Skeletal muscle satellite cell (primary cell): ENCODE measurements around the gene CAMK1D.

ENCODE experiments used
- H3K27me3 ChIP-seq: 2 replicates; pipeline ENCODE4 v1.7.0; 2013; ENCODE audit warnings: low read length; ENCODE audit not compliant: control insufficient read depth, insufficient read depth
- H3K36me3 ChIP-seq: 2 replicates; pipeline ENCODE4 v1.7.0; 2013; ENCODE audit warnings: mild to moderate bottlenecking, control low read depth, low read length; ENCODE audit not compliant: insufficient read depth
- H3K4me1 ChIP-seq: 2 replicates; pipeline ENCODE4 v1.7.0; 2013; ENCODE audit warnings: low read length; ENCODE audit not compliant: control insufficient read depth, insufficient read depth
- H3K4me2 ChIP-seq: 2 replicates; pipeline ENCODE4 v1.7.0; 2013; ENCODE audit warnings: mild to moderate bottlenecking, low read length
- H3K4me3 ChIP-seq: 2 replicates; pipeline ENCODE4 v1.7.0; 2013; ENCODE audit warnings: low read length
- H3K9ac ChIP-seq: 2 replicates; pipeline ENCODE4 v1.7.0; 2013; ENCODE audit warnings: mild to moderate bottlenecking, low read depth, low read length, moderate library complexity
- H3K9me3 ChIP-seq: replicated peaks from 2 replicates; pipeline ENCODE4 v1.7.0; 2013; ENCODE audit warnings: mild to moderate bottlenecking, control low read depth, low read length

CAMK1D gene

DNA sequence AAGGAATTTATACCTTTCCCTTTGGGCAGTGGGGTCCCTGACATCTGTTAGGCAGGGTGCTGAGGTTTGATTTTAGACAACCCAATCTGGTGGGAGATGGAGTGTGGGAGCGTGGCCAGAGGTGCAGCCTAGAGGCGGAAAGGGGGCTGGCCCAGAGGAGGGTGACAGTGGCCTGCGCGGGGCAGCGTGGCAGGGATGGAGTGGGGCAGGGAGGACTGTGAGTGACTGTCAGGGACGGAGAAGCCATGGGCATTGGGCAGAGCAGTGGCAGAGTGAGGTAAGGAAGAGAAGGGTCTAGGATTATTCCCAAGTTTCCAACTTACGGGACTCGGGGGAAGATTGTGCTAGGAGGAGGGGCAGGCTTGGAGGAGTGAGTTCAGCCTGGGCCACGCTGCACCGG is 470.3 kb downstream of the CAMK1D start:
- H3K4me2 ChIP-seq: no peak overlapping the region
- H3K4me3 ChIP-seq: no peak overlapping the region
- no peaks in the 10 kb centered on the region for H3K36me3 ChIP-seq
- no peaks in the 10 kb centered on the region for H3K27me3 ChIP-seq
- H3K4me1 ChIP-seq: no peaks in the 10 kb centered on the region
- H3K9me3 ChIP-seq: no peaks in the 10 kb centered on the region
- H3K9ac ChIP-seq: no peak overlapping the region

DNA sequence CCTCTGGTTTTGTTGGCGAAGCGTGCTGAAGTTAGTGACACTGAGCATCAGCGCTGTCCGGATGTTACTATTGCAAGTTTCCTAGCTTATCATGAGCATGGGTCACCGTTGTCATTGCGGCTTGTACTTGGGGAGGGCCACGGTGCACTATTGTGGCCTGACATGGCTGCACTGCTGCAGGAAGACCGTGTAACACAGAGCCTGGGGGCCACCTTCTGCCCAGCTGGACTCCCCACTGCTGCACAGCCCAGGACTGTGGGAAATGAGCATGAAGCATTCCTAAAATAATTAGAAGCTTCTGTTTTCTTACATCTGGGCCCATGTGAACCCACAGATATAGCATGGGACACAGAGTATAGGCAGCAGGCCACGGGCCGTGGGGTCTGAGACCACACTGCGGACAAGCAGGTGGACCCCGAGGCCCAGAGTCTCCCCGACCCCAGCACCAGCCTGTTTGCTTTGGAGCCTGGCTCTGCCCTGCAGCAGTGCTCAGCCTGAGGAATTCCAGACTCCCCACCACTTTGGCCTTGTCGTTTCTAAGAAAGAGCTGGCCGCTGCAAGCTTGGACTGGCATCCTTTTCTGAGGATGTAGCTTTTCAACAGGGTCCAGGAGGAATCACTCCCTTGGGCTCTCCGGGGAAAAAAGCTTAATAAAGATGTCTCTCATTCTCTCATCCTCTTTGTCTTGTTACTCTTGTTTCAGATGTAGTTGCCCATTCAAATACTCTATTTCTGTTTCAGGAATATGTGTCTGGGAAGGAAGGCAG is 473.0 kb downstream of the CAMK1D start:
- no peaks in the 10 kb centered on the region for H3K36me3 ChIP-seq
- no peak overlapping the region for H3K4me2 ChIP-seq
- no peaks in the 10 kb centered on the region for H3K9me3 ChIP-seq
- no peaks in the 10 kb centered on the region for H3K27me3 ChIP-seq
- no peak overlapping the region for H3K9ac ChIP-seq
- H3K4me1 ChIP-seq: no peaks in the 10 kb centered on the region
- no peak overlapping the region for H3K4me3 ChIP-seq

DNA sequence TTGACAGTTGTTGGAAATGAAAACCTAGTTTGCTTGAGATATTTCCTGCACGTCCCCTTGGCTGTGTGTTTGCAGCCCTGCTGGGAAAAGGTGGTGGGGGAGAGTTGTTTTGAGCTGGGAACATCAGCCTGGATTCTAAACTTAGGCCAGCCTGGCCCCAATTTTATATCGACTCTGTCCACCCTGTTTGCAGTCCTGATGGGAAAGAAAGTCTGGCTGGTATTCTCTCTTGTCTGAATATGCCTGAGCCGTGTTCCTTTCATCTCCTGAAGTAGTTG is 473.5 kb downstream of the CAMK1D start:
- Histone ChIP-seq H3K27me3 (no peaks in the 10 kb centered on the region), H3K36me3 (no peaks in the 10 kb centered on the region), H3K9ac (no peak overlapping the region), H3K9me3 (no peaks in the 10 kb centered on the region), H3K4me3 (no peak overlapping the region), H3K4me1 (no peaks in the 10 kb centered on the region), H3K4me2 (no peak overlapping the region)

DNA sequence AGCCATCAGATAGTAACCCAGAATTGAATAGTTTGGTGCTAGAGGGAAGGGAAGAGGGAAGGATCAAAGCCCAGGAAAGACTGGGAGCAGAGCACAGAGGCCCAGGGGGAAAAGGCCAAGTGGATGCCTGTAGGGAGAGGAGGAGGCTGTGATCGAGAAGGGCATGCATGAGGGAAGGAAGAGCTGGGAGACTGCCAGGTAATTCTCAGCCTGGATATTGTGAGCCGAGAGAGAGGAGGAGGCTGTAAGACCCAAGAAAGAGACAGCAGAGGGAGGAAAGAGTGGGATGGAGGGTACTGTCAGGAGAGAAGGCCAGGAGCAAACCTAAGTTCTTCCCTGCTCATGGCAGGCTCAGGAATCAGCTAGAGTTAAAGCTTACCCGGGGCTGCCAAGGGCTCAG is 474.0 kb downstream of the CAMK1D start:
- no peaks in the 10 kb centered on the region for H3K4me1 ChIP-seq
- H3K4me3 ChIP-seq: no peak overlapping the region
- no peak overlapping the region for H3K9ac ChIP-seq
- H3K9me3 ChIP-seq: no peaks in the 10 kb centered on the region
- no peaks in the 10 kb centered on the region for H3K36me3 ChIP-seq
- no peak overlapping the region for H3K4me2 ChIP-seq
- no peaks in the 10 kb centered on the region for H3K27me3 ChIP-seq

DNA sequence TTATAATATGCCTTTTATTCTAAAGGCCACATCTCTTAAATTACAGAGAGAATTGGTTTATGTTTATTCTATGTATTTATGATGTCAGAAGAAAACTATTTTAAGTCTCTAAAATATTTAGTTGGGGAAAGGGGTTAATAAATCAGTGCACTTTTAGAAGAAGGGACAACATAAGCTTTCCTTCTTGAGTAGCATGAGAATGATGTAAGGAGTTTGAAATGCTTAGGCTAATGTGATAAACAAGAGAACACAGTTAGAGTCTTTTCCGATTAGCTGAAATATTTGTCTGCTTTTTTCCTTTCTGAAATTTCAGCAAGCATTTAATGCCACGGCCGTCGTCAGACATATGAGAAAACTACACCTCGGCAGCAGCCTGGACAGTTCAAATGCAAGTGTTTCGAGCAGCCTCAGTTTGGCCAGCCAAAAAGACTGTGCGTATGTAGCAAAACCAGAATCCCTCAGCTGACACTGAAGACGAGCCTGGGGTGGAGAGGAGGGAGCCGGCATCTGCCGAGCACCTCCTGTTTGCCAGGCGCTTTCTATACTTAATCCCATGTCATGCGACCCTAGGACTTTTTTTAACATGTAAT is 476.0 kb downstream of the CAMK1D start:
- Histone ChIP-seq H3K36me3 (no peaks in the 10 kb centered on the region), H3K27me3 (no peaks in the 10 kb centered on the region), H3K9ac (no peak overlapping the region), H3K9me3 (no peaks in the 10 kb centered on the region), H3K4me3 (no peak overlapping the region), H3K4me2 (no peak overlapping the region), H3K4me1 (no peaks in the 10 kb centered on the region)

DNA sequence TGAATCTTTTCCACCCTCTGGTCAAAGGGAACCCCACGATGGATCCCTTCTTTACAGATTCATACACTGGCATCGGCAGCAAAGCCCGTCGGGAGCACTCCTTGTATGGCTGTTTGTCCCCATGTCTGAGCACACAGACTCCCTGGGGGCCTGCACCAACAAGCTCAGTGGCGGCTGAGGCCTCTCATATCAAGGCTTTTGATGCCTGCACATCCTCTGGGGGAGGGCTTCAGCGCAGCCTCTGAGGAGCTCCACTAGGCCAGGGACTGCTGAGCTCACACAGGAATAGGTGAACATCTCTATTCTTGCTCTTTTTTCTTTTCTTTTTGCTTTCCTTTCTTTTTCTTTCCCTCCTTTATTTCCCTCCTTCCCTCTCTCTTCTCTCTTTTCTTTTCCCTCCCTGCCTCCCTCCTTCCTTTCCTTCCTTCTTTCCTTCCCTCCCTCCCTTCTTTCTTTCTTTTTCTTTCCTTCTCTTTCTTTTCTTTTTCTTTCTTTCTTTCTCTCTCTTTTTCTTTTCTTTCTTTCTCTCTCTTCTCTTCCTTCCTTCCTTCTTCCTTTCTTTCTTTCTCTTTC is 477.5 kb downstream of the CAMK1D start:
- Histone ChIP-seq H3K27me3 (no peaks in the 10 kb centered on the region), H3K4me1 (no peaks in the 10 kb centered on the region), H3K36me3 (no peaks in the 10 kb centered on the region), H3K4me2 (no peak overlapping the region), H3K9me3 (no peaks in the 10 kb centered on the region), H3K4me3 (no peak overlapping the region), H3K9ac (no peak overlapping the region)

DNA sequence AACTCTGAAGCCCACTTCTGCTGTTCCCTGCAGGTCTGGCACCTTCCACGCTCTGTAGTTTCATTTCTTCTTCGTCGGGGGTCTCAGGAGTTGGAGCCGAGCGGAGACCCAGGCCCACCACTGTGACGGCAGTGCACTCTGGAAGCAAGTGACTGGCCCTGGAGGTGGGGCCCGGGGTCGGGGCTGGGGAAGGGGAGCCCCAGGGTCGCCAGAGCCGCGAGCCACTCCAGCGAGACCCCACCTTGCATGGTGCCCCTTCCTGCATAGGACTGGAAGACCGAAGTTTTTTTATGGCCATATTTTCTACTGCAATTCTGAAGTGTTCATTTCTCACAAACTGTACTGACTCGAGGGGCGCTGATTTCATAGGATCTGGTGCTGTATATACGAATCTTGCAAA is 479.4 kb downstream of the CAMK1D start:
- Histone ChIP-seq H3K36me3 (no peaks in the 10 kb centered on the region), H3K4me3 (no peak overlapping the region), H3K27me3 (no peaks in the 10 kb centered on the region), H3K9me3 (no peaks in the 10 kb centered on the region), H3K9ac (no peak overlapping the region), H3K4me1 (no peaks in the 10 kb centered on the region), H3K4me2 (no peak overlapping the region)

DNA sequence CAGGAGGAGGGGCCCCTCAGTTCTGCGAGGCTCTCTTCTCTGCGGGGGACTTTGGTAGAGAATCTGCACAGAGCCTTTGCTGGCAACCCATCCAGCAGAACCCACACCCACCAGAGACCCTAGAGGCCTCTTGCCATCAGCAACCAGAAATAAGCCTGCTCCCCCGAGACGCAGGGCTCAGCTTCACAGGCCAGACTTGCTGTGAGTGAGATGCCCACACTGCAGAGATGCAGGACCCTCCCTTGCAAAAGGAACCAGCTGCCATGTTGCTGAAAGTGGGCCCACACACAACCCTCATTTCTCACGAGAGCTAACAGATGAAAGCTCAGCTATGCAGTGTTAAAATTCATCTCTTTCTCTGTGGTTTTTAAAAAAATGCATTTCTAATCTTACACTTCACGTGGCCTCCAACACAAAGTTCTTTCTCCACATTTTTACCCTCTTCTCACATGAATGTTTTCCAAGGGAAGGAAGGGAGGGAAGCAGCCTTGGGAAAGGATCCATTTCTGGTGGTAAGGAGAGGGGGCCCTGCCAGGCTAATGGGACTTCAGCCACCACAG is 480.6 kb downstream of the CAMK1D start:
- Histone ChIP-seq H3K36me3 (no peaks in the 10 kb centered on the region), H3K4me1 (no peaks in the 10 kb centered on the region), H3K4me3 (no peak overlapping the region), H3K27me3 (no peaks in the 10 kb centered on the region), H3K9me3 (no peaks in the 10 kb centered on the region), H3K9ac (no peak overlapping the region), H3K4me2 (no peak overlapping the region)

DNA sequence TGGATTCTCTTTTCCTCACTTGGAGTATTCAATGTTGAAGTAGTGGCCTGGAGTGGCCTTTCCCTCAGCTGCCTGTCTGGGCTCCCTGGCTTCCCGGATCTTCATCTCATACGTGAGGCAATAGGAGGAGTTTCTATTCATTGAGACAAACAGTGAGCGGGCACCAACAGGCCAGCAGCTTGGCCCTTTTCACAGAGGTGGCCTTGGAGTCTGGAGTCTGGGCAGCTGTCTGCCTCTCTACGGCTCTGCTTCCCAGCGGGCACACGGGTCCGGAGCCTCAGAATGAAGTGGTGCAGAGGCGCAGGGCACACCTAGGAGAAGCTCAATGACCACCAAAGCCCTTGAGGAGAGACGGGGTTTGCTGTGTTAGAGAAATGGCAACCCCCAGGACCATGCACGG is 482.7 kb downstream of the CAMK1D start:
- no peak overlapping the region for H3K4me2 ChIP-seq
- H3K36me3 ChIP-seq: no peaks in the 10 kb centered on the region
- H3K4me1 ChIP-seq: peaks cover 8% of the 10 kb centered on the region
- H3K9ac ChIP-seq: no peak overlapping the region
- H3K27me3 ChIP-seq: no peaks in the 10 kb centered on the region
- H3K9me3 ChIP-seq: no peaks in the 10 kb centered on the region
- H3K4me3 ChIP-seq: no peak overlapping the region

DNA sequence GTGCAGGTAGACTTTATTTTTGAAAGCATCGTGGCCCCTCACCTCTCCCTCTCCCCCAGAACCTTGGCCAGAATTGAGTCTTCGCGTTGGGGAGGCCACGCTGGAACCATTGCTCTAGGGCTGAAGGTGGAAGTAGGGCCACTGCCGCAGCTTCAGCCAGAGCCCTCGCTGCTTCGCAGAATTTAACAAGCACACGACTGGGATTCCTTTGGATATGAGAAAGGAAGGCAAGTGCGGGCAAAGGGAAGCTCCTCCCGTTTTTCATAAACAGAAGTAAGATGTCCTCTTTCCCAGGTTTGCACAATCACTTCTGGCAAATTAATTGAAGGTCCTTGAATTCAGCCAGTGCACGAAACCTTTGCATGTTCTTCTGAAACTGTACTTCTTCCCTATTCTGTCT is 484.1 kb downstream of the CAMK1D start:
- Histone ChIP-seq H3K27me3 (no peaks in the 10 kb centered on the region), H3K9me3 (no peaks in the 10 kb centered on the region), H3K4me2 (no peak overlapping the region), H3K4me3 (no peak overlapping the region), H3K36me3 (no peaks in the 10 kb centered on the region), H3K9ac (no peak overlapping the region), H3K4me1 (peaks cover 8% of the 10 kb centered on the region)

DNA sequence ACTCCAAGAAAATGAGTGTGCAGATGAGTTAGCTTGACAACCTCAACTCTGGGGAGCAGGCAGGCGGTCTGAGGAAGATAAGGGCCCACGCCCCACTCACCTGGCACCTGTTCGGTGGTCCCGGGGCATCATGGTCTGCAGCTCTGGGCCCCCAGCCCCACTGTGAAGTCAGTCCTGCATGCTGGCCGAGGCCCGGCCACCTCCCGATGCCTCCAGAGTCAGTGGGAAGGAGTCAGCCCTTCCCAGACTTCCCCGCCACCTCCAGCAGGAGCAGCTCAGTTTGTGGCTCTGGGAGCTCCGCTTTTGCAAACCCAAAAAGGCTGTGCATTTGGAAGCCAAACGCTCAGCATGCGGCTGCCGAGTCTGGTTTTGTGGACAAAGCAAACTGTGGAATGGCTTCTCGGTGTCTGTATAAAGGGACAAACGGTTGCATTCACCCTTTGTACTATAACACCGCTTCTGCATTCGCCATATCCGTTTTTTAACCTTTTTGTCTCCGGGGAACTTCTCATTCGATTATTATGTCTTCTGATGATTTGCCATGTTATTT is 484.8 kb downstream of the CAMK1D start:
- no peak overlapping the region for H3K4me3 ChIP-seq
- H3K4me2 ChIP-seq: no peak overlapping the region
- no peaks in the 10 kb centered on the region for H3K27me3 ChIP-seq
- H3K4me1 ChIP-seq: peaks cover 8% of the 10 kb centered on the region
- no peaks in the 10 kb centered on the region for H3K9me3 ChIP-seq
- H3K9ac ChIP-seq: no peak overlapping the region
- H3K36me3 ChIP-seq: no peaks in the 10 kb centered on the region
